Renal pelvis (tissue), 4 donors: ENCODE data around the gene MYH10. TPM values are rescaled to one million over a fixed set of nuclear protein-coding genes. Genes with fewer than 3 reads are reported as not detected.

Source experiments
- DNase-seq: peaks from one replicate; pipeline ENCODE4 v3.0.0-alpha.2; 2013
- polyA plus RNA-seq, 3 donors: library from polyadenylated mRNA; unstranded; fragments of 120-200 nt; gene quantifications; one replicate each; pipeline ENCODE4 v1.2.1, GENCODE V29; 2013; ENCODE audit not compliant: insufficient read length in 3 of 3

MYH10 gene
- polyA plus RNA-seq, 3 donors = 232 to 268 (median 246) TPM

DNA sequence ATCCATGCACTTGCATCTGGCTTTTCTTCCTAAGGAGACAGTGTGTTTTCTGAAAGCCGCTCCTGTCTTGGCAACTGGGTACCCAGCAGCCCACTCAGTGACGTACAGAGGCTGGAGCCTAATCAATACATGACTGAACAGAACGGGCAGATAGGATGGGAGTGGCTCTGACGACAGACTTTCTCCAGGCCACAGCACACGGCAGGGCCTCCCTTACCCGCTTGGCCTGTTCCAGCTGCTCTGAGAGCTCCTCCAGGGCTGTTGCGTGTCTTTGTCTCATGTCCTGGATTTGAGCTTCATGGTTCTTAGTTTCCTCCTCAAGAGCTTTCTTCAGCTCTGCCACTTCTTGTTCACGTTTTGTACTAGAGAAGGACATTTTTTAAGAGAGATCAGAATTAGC, 129.9 kb downstream of the MYH10 start:
- no peak for DNase-seq

DNA sequence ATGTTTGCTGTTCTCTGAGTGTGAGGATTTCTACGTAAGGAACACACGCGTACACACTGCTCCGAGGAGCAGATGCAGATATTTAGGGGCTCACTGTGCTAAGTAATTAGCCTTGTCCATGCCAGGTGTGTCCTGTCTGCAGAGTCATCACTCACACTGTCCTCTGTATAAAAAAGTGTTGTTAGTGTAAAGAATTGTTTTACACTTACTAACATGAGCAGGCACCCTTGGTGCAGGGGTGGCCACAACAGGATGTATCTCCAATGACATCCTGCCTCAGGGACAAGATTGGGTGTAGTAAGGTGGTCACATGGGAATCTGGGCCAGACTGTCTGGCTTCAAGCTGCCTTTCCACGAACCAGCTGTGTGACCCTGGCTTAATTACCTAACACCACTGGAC, 130.9 kb downstream of the MYH10 start:
- no peak for DNase-seq

DNA sequence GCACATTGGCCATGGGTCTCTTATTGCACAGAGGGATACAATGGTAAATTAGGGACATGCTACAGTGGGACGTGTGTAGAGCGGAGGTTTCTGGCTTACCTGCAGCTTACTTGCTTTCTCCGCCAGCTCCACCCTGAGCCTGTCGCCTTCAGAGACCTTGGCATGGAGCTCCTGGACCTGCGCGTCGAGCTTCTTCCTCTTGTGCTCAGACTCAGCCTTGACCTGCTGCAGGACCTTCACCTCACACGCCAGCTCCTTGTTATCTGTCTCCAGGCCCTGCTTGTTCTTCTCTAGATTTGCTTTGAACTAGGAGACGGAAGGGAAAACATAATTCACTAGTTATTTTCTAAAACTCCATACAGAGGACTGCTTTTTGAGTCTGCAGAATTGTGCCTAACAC, 131.4 kb downstream of the MYH10 start:
- DNase-seq = no peak

DNA sequence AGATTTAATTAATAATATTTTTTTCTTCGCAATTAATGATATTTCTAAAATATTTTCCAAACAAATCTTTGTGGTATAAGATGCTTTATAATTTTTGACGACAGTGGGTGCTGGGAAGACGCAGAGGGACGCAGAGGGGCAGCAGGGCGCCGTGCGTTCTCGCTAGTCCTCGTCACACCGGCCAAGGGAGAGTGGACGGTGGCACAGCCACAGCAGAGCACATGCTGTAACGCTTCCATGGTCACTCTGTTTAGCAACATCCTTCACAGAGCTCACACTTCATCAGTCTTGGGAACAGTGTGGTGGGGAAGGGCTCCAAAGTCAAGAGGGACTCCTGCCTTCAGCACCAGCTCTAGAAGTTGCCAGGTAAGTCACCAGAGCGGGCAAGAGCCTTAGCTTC, 134.4 kb downstream of the MYH10 start:
- DNase-seq = no peak

DNA sequence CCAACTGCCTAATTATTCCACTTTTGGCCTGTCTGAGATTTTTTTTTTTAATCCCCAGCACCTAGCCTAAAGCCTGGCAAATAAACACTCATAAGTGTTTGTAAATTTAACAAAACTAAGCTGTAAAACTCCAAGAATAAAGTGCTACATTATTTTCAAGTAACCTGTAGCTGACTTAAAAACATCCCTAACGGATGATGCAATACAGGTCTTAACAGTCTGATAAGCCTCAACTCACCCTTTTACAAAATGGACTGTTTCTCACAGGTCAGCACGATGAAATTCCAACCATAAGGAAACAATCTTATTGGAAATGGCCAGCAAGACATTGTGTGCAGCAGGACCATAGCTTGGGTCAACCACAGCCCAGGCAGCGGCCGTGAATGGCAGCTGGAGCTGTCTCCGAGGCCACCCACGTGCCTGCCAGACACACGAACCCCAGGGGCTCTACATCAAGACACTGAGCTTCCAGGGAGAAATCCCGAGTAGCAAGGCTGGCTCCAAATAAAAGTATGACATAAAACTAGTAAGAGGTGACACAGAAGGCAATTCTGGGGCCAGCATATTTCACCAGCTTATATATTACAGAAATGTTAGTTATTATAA, 135.9 kb downstream of the MYH10 start:
- DNase-seq = no peak

DNA sequence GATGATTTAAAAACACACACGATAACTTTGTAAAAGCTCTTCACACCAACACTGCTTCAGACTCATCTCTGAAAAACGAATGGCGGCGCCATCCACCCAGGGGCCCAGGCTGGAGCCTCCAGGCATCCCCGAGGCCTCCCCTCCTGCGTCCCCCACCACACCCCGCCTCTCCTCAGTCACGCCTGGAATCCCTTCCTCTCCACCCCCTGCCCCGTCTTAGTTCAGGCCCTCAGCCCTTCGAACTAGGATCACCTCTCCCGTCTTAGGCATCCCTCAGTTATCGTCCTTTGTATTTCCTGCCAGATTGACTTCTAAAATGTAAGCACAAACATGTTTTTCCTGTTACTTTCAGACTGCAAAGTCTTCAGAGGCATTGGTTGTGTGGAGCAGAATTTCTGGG, 136.5 kb downstream of the MYH10 start:
- DNase-seq = no peak

DNA sequence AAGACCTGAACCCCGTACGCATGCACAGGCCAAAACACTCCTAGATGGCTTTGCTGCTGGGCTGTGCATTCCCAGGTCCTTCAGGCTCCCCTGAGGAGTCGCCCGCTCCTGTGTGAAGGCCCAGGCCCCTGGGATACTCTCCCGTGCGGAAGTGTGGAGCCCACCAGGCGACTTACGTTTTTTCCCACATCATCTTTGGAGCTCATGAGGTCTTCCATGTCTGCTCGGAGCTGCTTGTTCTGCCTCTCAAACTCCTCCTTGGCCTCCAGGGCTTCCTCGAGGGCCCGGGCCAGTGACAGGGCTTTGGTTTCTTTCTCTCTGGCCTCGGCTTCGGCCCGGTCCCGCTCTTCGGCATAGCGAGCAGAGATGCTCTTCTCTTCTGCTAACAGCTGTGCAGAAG, 138.4 kb downstream of the MYH10 start:
- no peak for DNase-seq

DNA sequence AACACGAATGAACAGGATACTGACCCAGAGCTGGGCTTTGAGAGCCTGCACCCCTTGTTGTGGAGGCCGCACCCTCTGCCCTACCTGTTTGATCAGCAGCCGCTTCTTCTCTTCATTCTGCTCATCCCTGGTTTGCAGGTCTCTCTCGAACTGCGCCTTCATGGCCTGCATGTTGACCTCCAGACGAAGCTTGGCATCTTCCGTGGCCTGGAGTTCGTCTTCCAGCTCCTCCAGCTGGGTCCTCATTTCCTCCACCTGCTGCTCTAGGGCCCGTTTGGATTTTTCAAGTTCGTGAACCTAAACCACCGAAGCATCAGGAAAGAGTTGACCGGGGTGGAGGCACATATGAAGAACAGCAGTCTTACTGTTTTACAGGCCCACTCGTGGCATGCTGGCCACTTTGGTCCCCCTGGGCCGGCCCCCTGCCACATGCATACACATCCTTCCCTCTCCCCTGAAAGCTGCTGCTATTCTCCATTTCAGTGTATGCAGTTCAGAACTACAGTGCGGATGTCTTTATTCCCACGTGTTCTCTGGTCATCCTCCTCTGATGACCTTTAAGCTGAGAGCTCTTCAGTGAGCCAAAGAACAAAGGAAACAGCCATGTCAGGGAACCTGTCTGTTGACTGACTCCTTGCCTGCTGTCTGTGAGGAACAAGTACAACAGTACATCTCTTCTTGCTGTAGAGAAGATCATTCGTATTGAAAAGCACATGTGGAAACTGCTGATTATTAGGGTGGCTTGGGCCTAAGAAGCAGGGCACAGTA, 140.1 kb downstream of the MYH10 start:
- DNase-seq = no peak

DNA sequence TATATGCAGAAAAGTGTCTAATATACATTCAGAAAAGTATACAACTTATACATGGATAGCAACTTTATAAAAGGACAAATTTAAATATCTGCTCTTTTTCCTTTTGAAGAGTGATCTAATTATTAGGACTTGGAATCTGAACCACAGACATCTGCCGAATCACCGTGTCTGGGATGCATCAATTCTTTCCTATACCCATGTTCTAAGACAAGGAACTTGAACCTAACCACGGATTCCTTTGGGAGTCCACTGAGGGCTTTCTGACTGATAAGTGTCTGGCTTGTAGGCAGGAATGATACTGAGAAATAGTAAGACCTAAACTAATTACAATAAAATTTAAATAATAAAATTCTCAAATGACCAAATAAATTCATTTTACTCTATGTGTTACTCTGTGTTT, 140.7 kb downstream of the MYH10 start:
- no peak for DNase-seq

DNA sequence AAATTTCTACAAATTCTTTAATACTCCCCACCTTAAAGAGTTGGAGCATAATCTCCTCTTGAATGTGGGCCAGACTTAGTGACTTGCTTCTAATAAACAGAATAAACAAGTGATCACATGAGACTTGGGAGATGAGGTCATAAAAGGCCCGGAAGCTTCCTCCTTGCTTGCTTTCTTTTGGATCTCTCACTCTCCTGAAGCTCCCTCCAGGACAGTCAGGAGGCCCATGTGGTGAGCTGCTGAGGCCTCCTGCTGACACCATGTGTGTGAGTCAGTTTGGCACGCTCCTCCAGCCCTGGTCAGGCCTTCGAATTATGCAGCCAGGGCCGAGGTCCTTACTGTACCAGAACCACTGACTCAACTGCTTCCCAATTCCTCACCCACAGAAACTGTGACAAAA, 141.6 kb downstream of the MYH10 start:
- DNase-seq = no peak

DNA sequence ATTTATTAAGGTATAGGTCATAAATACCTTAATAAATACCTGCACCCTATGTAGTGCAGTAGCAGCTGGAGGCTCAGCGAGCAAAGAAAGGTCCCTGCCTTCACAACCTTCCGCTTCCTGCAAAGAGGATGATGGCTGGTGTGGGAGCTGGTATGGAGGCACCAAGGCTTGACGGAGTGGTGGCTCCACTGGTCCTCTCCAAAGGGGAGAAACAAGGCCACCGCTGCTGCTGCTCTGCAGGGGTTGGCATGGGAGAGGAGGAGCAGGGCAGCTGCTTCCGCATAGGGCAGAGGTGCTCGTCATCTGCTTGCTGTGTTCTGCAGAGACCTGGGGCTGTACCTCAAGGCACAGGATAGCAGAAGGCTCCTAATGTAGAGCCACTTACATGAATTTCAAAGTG, 142.0 kb downstream of the MYH10 start:
- DNase-seq = no peak

DNA sequence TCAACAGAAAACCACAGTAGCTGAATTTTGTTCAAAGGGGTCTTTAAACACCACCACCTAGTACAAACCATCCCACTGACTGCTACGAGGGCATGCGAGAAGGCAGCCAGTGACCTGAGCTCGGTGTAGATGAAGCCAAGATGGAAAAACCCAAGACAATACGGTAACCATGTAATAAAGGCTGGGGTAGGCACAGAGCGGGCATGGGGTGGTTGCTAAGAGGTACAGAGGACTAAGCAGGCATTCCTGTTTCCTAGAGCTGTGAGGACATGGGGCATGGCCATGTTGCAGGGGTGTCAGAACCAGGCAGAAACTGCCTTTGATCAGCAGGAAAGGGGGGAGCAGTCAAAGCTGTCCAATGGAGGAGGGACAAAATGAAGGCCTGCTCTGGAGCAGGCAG, 142.8 kb downstream of the MYH10 start:
- no peak for DNase-seq

DNA sequence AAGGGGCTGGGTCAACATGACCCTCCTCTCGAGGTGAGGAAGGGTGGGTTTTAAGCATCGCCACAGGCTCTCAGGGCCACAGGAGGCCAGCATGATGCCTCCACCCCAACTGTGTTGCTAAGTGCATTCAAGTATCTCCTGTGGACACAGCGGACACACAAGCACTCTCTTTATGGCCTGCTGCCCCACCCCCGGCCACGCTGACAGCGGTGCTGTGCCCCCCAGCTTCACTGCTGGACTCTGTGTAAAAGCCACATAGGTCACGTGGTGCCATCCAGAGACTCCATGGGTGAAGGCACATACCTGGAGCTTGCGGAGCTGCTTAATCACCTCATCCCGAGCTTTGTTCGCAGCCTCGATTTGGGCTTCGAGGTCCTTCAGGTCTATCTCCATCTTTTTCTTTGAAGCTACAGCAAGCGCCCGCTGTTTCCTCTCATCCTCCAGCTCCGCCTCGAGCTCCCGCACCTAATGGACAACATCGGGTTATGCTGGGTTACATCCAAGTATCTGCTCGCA, 143.3 kb downstream of the MYH10 start:
- no peak for DNase-seq

DNA sequence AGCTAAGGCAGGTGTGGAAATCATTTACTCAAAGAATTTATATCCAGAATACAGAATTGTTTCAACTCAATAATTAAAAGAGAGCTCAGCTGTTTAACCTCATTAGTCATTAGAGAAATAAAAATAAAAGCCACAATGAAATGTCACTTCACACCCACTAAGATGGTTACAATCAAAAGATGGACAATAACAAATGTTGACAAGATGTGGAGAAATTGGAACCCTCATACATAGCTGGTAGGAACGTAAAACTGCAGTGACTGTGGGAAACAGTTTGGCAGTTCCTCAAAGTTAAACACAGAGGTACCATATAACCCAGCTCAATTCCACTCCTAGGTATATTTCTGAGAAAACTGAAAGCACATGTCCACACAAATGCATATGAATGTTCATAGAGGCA, 145.0 kb downstream of the MYH10 start:
- no peak for DNase-seq

DNA sequence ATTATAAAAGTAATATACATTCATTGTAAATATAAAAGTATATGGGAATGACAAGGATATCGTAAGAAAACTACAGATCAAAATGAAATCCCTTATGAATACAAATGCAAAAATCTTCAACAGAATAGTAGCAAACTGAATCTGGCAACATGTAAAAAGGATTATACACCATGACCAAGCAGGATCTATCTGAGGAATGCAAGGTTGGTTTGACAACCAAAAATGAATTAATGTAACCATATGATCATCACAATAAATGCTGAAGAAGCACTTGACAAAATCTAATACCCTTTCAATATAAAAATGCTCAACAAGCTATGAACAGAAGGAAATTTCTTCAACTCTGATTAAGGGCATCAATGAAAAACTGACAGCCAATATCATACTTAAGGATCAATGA, 146.1 kb downstream of the MYH10 start:
- no peak for DNase-seq

DNA sequence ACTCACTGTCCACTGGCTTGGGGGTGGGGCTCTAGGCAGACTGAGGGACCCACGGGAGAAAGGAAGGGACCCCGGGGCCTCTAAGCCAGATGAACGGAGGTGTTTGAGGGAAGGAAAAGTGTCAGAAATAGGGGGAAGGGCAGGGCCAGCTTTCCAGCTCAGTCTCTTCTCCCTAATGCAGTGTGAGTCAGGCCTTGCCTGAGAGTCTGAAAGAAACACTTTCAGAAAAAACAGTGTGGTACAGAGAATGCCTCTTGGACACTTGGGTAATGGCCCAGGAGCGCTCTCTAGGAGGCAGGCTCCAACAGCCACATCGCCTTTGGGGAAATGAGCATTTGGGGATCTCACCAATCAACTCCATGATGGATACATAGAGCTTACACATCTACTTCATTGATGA, 148.0 kb downstream of the MYH10 start:
- DNase-seq = no peak

DNA sequence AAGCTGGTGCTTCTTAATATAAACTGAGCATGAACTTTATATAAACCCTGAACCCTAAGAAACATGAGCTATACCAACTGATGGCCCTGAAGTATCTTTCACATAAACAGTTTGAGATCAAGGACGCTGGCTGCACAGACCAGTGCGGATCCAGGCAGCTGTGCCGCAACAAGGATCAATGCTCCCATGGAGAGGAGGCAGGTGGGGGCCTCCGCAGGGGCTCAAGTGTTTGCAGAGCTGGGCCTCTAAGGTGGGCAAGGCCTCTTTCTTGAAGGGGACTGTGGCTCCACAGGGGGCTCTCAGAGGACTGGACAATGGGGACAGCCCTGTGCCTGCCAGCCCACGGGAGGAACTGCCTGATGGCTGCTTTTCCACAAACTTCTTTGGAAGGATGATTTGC, 148.8 kb downstream of the MYH10 start:
- no peak for DNase-seq

DNA sequence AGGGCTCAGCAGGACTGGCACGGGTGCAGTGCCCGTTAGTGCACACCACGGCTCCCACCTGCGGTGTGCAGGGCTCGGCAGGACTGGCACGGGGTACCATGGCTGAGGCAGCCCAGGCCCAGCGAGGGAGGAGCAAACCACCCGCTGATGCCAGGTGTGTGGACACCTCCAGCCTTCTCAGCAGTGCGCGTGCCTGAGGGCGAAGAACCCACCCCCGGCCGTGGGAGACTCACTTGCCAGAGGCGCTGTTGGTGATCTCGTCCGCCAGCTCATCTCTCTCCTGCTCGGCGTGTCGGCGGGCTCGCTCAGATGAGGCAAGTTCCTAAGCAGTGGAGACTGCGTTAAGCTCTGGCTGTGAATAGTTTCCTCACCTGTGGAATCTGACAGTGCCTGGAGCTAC, 149.4 kb downstream of the MYH10 start:
- no peak for DNase-seq

DNA sequence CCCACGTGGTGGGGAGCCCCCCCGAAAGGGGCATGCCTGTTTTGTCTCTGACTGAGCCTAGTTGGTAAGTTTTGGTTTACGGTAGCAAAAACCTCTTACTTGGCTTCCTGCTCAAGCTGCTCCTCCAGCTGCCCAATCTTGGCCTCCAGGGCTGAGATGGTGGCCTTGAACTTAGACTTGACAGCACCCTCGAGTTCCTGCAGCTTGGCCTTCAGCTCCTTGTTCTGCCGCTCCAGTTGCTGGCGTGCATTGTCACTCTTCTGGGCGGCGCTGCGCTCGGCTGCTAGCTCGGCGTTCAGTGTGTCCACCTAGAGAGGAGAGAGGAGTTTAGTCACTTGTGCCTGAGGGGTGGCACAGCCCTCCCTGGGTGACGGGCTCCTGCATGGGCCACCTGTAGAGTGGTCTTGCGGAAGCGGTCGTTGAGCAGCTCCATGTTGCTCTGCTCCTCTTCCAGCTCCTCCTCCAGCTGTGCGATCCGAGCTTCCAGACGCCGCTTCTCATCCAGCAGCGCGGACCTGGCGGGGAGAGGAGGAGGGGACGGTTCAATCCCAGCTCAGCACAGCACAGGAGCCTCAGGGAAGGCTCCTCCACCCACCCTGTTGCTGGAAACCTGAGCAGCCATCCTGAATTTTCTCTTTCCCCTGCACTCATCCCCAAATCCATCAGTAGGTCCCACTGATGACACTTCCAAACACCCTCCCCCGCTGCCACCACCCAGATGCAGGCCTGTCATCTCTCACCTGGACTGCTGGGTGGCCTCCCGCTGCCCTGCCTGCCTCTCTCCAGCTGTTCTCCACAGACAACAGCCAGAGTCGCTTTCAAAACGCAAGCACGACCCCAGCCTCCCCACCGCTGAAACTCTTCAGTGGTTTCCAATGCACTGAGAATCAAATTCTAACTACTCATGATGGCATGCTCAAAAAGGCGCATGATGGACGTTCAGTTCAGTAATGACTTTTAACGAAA, 150.2 kb downstream of the MYH10 start:
- DNase-seq = no peak

DNA sequence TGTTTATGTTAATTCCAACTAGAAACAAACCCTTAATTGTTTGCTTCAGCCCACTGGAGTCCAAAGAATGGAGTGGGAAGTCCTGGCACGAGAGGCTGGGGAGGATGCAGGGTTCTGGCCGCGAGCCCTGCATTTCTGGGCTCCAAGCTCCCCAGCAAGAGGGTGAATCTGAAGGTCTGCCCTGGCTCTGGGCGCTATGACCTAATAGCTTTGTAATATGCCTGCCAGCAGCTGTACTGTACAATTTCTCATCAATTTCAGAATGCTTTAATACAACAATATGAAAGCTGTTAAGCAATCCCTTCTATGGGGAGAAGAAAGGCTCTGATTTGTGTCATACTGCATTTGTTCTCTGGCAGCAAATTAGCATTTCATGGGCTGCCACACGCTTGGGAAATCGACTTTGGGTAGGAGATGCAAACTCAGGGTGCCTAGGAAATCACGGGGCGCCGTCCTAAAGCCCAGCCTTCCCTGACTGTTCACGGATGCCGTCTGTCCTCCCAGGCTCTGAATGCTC, 151.0 kb downstream of the MYH10 start:
- DNase-seq = no peak

DNA sequence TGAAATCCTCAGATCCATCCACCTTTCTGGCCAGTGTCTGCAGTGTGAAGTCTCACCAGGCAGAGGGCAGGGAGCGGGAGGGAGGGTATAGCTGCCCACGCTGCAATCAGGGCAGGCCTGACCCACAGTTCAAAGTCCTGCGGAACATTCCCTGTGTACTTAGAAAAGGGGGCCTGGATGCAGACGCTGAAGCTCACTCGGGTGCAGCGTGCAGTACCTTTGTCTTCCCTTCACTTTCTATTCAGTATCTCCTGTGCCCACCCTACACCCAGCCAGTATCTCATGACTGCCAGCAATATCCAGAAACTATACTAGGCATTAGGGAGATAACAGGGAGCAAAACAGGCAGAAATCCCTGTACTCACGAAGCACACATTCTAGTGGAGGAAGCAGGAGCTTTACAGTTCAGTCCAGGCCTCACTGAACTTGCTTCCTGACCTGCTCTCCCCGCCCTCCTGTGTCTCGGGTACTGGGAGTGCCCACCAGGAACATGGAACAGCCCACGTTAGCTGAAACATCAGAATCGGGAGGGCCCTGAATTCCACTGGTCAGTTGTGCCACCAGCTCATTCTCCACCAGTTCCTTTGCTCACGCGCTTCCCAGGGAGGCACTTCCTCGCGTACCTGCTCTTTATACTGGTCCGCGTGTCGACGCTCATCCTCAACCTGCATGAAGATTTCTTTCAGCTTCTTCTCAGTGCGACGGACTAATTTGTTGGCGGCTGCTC, 152.6 kb downstream of the MYH10 start:
- no peak for DNase-seq

DNA sequence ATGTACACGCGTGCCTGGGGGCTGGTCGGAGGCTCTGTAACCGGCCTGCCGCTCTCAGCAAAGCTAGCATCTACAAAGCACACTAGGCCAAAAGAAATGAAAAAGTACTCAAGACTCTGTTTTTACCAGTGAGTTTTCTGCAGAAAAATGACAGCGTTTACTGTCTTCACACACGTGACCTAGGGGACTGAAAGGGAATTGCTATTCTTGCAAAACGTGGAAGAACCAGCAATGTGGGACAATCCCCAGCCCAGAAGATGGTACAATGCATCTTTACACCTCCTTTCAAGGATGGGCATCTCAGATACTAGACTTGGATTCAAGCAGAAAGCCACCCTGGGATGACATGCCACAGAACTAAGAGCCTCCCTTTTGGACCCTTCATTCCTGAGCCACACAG, 153.4 kb downstream of the MYH10 start:
- no peak for DNase-seq
